GM23338 (cell line): Measurements from ENCODE around the gene HUS1. TPM values are rescaled to one million over a fixed set of nuclear protein-coding genes. Genes with fewer than 3 reads are reported as not detected.
A peak's percentile ranks its signal among the peaks of the same experiment; 100 is the strongest.

ENCODE experiments used
- ATAC-seq: fragments of 200-7000 bp; cut with Tn5 transposase; 3 replicates; pipeline ENCODE4 v1.9.1; 2020
- DNase-seq: peaks from one replicate; pipeline ENCODE4 v3.0.0-alpha.2; 2015; ENCODE audit warnings: low spot score
- H2AFZ ChIP-seq: fragments of 200-600 bp; sonication (generic); 2 replicates; pipeline ENCODE4 v1.8.0; 2016; ENCODE audit warnings: antibody characterized with exemption, mild to moderate bottlenecking, moderate library complexity
- H3F3A ChIP-seq: fragments of 200-600 bp; sonication (generic); replicated peaks from 2 replicates; pipeline ENCODE4 v1.8.0; 2017; ENCODE audit warnings: antibody characterized with exemption, mixed run types, low read depth
- H3K27ac ChIP-seq: fragments of 200-600 bp; sonication (generic); 2 replicates; pipeline ENCODE4 v1.6.1; 2016; ENCODE audit warnings: low read depth
- H3K27me3 ChIP-seq: fragments of 200-600 bp; sonication (generic); 2 replicates; pipeline ENCODE4 v1.8.0; 2016; ENCODE audit warnings: mild to moderate bottlenecking, mixed run types, moderate library complexity; ENCODE audit not compliant: insufficient read depth
- H3K36me3 ChIP-seq: fragments of 200-600 bp; sonication (generic); 2 replicates; pipeline ENCODE4 v1.8.0; 2016; ENCODE audit warnings: mild to moderate bottlenecking; ENCODE audit not compliant: insufficient read depth
- H3K4me1 ChIP-seq: fragments of 200-600 bp; sonication (generic); 2 replicates; pipeline ENCODE4 v1.8.0; 2016; ENCODE audit warnings: mild to moderate bottlenecking, moderate library complexity; ENCODE audit not compliant: insufficient read depth
- H3K4me2 ChIP-seq: fragments of 200-600 bp; sonication (generic); 2 replicates; pipeline ENCODE4 v1.7.1; 2017; ENCODE audit warnings: mixed run types
- H3K4me3 ChIP-seq: fragments of 200-600 bp; sonication (generic); 2 replicates; pipeline ENCODE4 v1.6.1; 2016; ENCODE audit warnings: mixed run types
- H3K79me2 ChIP-seq: fragments of 200-600 bp; sonication (generic); replicated peaks from 2 replicates; pipeline ENCODE4 v1.8.0; 2017; ENCODE audit warnings: mild to moderate bottlenecking; ENCODE audit not compliant: insufficient read depth
- H3K9me2 ChIP-seq: fragments of 200-600 bp; sonication (generic); 2 replicates; pipeline ENCODE4 v1.8.0; 2017; ENCODE audit not compliant: insufficient read depth
- H4K20me1 ChIP-seq: fragments of 200-600 bp; sonication (generic); replicated peaks from 2 replicates; pipeline ENCODE4 v1.8.0; 2017; ENCODE audit warnings: mild to moderate bottlenecking; ENCODE audit not compliant: insufficient read depth
- H3K27ac Mint-ChIP-seq: 2 replicates; pipeline ENCODE4 v1.8.0; 2020; ENCODE audit warnings: inconsistent platforms, mild to moderate bottlenecking, moderate library complexity, mixed read lengths
- H3K27me3 Mint-ChIP-seq: 3 replicates; pipeline ENCODE4 v1.8.0; 2022; ENCODE audit warnings: low read depth, mild to moderate bottlenecking, moderate library complexity, mixed read lengths, inconsistent platforms; ENCODE audit not compliant: insufficient read depth, poor library complexity
- H3K36me3 Mint-ChIP-seq: 3 replicates; pipeline ENCODE4 v1.8.0; 2021; ENCODE audit warnings: low read depth, mild to moderate bottlenecking, inconsistent platforms, moderate library complexity, mixed read lengths
- H3K4me1 Mint-ChIP-seq: 3 replicates; pipeline ENCODE4 v1.8.0; 2020; ENCODE audit warnings: mild to moderate bottlenecking, inconsistent platforms, mixed read lengths
- H3K4me3 Mint-ChIP-seq: 3 replicates; pipeline ENCODE4 v1.8.0; 2021; ENCODE audit warnings: moderate library complexity, mild to moderate bottlenecking, inconsistent platforms, mixed read lengths
- H3K9me3 Mint-ChIP-seq: 3 replicates; pipeline ENCODE4 v1.8.0; 2020; ENCODE audit warnings: moderate library complexity, mild to moderate bottlenecking, inconsistent platforms, mixed read lengths
- CTCF ChIP-seq, 2 experiments: fragments of 200-600 bp in 1 of 2; sonication (generic) in 1 of 2; conservative IDR thresholded peaks; 2 replicates each; pipeline versions ENCODE4 v1.5.1 to v1.6.1; 2016 to 2017; ENCODE audit warnings: antibody characterized with exemption in 2 of 2, low read depth in 2 of 2, mild to moderate bottlenecking in 2 of 2, moderate library complexity in 1 of 2
- ZNF462 ChIP-seq: fragments of 250-450 bp; sonication (Bioruptor Pico); IDR thresholded peaks from 2 replicates; pipeline ENCODE4 v1.5.0; 2020; ENCODE audit warnings: mild to moderate bottlenecking, moderate library complexity
- polyA plus RNA-seq: library from polyadenylated mRNA; unstranded; fragments of >200 nt; fragmentation: Nextera tagmentation; extraction: Ambion mirVana; gene quantifications from 2 replicates; pipeline ENCODE4 v1.2.1, GENCODE V29; 2016
- total RNA-seq: library from RNA; depleted of rRNA; stranded (reverse); fragments of >200 nt; shearing (Covaris generic); gene quantifications from 2 replicates; pipeline ENCODE4 v1.2.3, GENCODE V29; 2014

The HUS1 gene
- total and polyA plus RNA-seq, 2 experiments from 2014 or later, result 14.9 to 29.7 TPM

- Mint-ChIP-seq H3K9me3 (peaks cover 6% of the 10 kb centered on the region; the same call in 2 of the 3 replicates), H3K27ac (no peak overlapping the region), H3K36me3 (no peaks in the 10 kb centered on the region), H3K4me3 (no peak overlapping the region), H3K4me1 (peaks cover 29% of the 10 kb centered on the region), H3K27me3 (peaks cover 2% of the 10 kb centered on the region)
- TF ChIP-seq CTCF (conservative IDR thresholded peaks at IDR 0.05; ENCODE audit: low read depth in 2 of 2), result peak; percentile 35 to 60; a peak in 3 of 4 replicates
- TF ChIP-seq ZNF462 (CRISPR knock-in tag), result no peak
- no peaks in the 10 kb centered on the region for H3K9me2 ChIP-seq
- no peaks in the 10 kb centered on the region for H3K36me3 ChIP-seq
- H3K4me1 ChIP-seq, result peaks cover 12% of the 10 kb centered on the region
- no peak overlapping the region for H3K4me2 ChIP-seq
- ATAC-seq (peak; percentile 34), DNase-seq (peak; percentile 39)
- no peaks in the 10 kb centered on the region for H3F3A ChIP-seq
- H3K27ac ChIP-seq, result no peak overlapping the region
- H3K27me3 ChIP-seq, result no peaks in the 10 kb centered on the region
- H4K20me1 ChIP-seq, result no peaks in the 10 kb centered on the region
- no peak overlapping the region for H3K4me3 ChIP-seq
- no peaks in the 10 kb centered on the region for H3K79me2 ChIP-seq
- H2AFZ ChIP-seq, result no peak overlapping the region
Measured at GRCh38 chr7:47988496-47989386, 9.3 kb upstream of the HUS1 start.
